Kidney glomerular epithelial cell (primary cell): ENCODE data around the gene HBA2.
"Not testable (repeated sequence)": the region's sequence is repeated elsewhere in the genome, so short reads cannot be mapped to it uniquely, and the experiment has no call there.

Experiments
- DNase-seq: peaks from one replicate; lab custom pipeline; 2025; lab: John Stamatoyannopoulos, UW

HBA2 gene

DNA sequence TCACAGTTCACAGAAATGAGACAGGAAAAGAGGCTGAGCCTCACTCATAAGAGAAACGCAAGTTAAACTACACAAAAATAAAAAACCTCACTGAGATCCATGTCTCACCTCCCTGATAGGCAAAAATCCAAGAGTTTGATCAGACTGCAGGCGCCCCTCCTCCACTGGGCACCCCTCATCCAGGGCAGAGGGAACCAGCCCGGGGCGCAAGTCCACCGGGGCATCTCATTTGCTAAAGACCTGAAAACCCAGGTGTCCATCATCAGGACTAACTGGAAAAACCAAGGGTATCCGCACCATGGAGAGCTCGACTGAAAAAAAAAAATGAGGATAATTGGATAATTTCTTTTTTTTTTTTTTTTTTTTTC, 17.7 kb upstream of the HBA2 start:
- DNase-seq = no peak

DNA sequence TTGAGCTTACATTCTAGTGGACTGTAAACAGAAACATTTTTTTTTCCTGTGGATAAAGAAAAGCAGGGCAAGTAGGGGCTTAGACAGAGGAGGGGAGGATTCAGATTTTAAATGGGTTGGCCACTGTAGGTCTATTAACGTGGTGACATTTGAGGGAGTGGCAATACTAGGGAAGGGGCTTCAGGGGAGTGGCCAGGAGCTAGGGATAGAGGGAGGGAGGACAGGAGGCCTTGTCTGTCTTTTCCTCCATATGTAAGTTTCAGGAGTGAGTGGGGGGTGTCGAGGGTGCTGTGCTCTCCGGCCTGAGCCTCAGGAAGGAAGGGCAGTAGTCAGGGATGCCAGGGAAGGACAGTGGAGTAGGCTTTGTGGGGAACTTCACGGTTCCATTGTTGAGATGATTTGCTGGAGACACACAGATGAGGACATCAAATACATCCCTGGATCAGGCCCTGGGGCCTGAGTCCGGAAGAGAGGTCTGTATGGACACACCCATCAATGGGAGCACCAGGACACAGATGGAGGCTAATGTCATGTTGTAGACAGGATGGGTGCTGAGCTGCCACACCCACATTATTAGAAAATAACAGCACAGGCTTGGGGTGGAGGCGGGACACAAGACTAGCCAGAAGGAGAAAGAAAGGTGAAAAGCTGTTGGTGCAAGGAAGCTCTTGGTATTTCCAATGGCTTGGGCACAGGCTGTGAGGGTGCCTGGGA, 13.4 kb upstream of the HBA2 start:
- DNase-seq = no peak

DNA sequence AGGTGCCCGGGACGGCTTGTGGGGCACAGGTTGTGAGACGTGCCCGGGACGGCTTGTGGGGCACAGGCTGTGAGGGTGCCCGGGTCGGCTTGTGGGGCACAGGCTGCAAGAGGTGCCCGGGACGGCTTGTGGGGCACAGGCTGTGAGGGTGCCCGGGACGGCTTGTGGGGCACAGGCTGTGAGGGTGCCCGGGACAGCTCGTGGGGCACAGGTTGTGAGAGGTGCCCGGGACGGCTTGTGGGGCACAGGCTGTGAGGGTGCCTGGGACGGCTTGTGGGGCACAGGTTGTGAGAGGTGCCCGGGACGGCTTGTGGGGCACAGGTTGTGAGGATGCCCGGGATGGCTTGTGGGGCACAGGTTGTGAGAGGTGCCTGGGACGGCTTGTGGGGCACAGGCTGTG, 12.4 kb upstream of the HBA2 start:
- DNase-seq = not testable (repeated sequence)

DNA sequence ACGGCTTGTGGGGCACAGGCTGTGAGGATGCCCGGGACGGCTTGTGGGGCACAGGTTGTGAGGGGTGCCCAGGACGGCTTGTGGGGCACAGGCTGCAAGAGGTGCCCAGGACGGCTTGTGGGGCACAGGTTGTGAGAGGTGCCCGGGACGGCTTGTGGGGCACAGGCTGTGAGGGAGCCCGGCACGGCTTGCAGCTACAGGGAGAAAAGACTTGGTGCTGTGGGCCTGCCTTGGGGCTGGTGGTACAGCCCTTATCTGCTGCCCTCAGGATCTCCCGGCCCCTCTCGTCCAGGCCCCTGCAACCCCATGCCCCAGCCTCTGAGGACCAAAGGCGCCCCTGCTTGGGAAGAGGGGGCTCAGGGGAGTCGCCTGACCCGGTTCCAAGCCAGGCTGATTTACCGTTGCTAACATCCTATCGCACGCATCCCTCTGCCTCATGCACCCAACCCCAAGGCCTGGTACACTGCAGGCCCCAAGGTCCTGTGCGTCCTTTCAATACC, 11.9 kb upstream of the HBA2 start:
- DNase-seq = no peak

- DNase-seq = no peak
Measured at GRCh38 chr16:162271-162991, 10.2 kb upstream of the HBA2 start.

GRCh38 chr16:163139-163538, 9.5 kb upstream of the HBA2 start:
- not testable (repeated sequence) for DNase-seq

DNA sequence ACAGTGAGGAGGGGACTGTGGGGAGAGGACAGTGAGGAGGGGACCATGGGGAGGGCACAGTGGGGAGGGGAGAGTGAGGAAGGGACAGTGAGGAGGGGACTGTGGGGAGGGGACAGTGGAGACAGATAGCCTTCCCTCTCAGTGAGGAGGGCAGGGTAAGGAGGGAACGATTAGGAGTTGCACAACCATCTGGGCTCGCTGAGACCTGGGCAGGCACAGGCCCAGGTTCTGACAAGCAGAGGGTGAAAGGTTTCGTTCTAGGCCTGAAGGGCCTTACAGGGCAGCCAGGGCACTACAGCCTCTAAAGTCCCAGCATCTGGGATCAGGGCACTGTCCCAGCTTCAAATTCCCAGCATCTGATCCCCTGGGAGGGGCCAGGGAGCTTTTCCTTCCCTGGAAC, 9.0 kb upstream of the HBA2 start:
- not testable (repeated sequence) for DNase-seq

DNA sequence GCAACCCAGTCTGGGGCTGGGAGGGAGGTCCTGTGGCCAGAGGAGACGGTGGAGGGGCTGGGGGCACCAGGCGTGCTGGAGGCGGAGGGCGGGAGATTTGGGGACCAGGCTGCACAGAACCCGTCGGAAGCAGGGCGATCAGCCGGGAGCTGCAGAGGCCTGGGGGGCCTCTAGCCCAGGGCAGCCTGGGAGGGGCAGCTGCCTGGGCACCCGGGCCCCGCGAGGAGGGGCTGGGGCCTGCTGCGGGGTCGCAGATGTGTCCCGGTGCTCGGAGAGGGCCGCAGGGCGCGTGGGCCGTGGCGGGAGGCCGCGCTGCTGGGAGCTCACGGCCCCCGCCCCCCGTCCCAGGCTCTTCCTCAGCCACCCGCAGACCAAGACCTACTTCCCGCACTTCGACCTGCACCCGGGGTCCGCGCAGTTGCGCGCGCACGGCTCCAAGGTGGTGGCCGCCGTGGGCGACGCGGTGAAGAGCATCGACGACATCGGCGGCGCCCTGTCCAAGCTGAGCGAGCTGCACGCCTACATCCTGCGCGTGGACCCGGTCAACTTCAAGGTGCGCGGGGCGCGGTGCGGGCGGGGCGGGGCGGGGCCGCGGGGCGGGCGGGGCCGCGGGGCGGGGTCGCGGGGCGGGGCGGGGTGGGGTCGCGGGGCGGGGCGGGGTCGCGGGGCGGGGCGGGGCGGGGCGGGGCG, 8.4 kb upstream of the HBA2 start:
- not testable (repeated sequence) for DNase-seq

DNA sequence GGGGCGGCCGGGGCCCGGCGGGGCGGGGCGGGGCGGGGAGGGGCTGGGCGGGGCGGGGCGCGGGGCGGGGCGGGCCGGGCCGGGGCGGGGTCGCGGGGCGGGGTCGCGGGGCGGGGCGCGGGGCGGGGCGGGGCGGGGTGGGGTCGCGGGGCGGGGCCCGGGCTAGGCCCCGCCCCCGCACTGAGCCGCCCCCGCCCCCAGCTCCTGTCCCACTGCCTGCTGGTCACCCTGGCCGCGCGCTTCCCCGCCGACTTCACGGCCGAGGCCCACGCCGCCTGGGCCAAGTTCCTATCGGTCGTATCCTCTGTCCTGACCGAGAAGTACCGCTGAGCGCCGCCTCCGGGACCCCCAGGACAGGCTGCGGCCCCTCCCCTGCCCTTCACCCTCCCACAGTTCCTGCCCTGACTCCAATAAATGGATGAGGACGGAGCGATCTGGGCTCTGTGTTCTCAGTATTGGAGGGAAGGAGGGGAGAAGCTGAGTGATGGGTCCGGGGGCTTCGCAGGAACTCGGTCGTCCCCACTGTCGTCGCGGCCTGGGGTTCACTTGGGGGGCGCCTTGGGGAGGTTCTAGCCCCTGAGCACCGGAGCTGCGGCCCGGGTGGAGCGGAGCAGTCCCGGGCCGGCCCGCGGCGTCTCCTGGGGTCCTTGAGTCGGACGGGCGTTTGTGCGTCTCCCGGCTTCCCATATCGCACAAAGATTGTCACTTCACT, 7.7 kb upstream of the HBA2 start:
- DNase-seq = no peak

DNA sequence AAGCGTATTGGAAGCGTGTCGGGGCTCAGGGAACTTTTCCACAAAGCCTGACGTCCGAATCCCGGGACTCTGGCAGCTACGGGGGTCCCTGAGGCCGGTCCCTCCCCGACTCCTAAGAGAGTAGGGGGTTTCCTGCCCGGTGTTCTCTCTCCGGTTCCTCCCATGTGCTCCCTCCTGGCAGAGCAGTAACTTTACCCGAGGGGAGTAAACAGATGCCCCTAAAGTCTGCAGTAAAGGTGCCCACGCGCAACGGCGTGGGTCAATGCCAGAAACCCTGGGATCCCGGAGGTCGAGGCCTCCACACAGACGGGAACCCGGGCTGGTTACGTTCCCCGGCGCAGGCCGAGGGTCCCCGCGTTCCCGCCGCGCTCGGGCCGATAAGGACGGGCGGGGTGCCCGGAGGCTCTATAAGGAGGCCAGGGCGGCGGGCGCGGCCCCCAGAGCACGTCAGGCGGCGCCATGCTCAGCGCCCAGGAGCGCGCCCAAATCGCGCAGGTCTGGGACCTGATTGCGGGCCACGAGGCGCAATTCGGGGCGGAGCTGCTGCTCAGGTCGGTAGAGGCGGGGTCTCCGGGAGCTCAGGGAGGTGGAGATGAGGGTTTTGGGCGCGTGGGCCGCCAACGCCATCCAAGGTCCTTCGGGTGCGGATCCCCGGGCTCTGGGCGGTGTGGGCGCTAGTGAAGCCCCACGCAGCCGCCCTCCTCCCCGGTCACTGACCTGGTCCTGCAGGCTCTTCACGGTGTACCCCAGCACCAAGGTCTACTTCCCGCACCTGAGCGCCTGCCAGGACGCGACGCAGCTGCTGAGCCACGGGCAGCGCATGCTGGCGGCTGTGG, 6.9 kb upstream of the HBA2 start, which contains the start of gene HBM:
Gene HBM, plus strand, starts transcription at position 440 of the 836 bp plus-strand sequence. Its CDS starts 20 bp downstream, at position 460.
- DNase-seq = no peak

GRCh38 chr16:166375-167121, 6.1 kb upstream of the HBA2 start:
- DNase-seq = no peak

GRCh38 chr16:167122-167690, 5.5 kb upstream of the HBA2 start:
- DNase-seq = no peak

DNA sequence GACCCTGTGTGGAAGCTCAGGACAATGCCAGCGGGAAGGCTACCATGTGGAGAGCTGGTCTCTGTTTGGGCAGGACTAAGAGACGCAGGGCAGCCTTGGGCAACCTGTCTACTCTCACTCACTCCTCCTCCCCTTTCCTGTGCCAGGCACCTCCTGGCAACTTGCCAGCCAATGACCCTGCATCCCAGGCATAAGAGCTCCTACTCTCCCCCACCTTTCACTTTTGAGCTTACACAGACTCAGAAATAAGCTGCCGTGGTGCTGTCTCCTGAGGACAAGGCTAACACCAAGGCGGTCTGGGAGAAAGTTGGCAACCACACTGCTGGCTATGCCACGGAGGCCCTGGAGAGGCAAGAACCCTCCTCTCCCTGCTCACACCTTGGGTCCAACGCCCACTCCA, 4.3 kb upstream of the HBA2 start:
- no peak for DNase-seq

DNA sequence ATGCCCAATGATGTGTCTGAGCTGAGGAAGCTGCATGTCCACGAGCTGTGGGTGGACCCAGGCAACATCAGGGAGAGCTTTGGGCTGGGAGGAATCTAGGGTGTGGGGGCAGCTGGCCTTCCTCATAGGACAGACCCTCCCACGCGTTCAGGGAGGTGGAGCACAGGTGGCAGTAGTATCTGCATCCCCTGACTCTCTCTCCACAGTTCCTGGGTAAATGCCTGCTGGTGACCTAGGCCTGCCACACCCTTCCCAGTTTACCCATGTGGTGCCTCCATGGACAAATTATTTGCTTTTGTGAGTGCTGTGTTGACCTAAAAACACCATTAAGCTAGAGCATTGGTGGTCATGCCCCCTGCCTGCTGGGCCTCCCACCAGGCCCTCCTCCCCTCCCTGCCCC, 3.7 kb upstream of the HBA2 start:
- DNase-seq = no peak

- DNase-seq = not testable (repeated sequence)
Measured at GRCh38 chr16:170088-170507, 2.6 kb upstream of the HBA2 start.

DNA sequence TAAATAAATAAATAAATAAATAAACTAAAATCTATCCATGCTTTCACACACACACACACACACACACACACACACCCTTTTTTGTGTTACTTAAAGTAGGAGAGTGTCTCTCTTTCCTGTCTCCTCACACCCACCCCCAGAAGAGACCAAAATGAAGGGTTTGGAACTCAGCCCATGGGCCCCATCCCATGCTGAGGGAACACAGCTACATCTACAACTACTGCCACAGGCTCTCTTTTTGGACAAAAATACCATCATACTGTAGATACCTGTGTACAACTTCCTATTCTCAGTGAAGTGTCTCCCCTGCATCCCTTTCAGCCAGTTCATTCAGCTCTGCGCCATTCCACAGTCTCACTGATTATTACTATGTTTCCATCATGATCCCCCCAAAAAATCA, 1.9 kb upstream of the HBA2 start:
- DNase-seq = no peak

DNA sequence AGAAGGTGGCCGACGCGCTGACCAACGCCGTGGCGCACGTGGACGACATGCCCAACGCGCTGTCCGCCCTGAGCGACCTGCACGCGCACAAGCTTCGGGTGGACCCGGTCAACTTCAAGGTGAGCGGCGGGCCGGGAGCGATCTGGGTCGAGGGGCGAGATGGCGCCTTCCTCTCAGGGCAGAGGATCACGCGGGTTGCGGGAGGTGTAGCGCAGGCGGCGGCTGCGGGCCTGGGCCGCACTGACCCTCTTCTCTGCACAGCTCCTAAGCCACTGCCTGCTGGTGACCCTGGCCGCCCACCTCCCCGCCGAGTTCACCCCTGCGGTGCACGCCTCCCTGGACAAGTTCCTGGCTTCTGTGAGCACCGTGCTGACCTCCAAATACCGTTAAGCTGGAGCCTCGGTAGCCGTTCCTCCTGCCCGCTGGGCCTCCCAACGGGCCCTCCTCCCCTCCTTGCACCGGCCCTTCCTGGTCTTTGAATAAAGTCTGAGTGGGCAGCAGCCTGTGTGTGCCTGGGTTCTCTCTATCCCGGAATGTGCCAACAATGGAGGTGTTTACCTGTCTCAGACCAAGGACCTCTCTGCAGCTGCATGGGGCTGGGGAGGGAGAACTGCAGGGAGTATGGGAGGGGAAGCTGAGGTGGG, 657 bp downstream of the HBA2 start:
- not testable (repeated sequence) for DNase-seq

DNA sequence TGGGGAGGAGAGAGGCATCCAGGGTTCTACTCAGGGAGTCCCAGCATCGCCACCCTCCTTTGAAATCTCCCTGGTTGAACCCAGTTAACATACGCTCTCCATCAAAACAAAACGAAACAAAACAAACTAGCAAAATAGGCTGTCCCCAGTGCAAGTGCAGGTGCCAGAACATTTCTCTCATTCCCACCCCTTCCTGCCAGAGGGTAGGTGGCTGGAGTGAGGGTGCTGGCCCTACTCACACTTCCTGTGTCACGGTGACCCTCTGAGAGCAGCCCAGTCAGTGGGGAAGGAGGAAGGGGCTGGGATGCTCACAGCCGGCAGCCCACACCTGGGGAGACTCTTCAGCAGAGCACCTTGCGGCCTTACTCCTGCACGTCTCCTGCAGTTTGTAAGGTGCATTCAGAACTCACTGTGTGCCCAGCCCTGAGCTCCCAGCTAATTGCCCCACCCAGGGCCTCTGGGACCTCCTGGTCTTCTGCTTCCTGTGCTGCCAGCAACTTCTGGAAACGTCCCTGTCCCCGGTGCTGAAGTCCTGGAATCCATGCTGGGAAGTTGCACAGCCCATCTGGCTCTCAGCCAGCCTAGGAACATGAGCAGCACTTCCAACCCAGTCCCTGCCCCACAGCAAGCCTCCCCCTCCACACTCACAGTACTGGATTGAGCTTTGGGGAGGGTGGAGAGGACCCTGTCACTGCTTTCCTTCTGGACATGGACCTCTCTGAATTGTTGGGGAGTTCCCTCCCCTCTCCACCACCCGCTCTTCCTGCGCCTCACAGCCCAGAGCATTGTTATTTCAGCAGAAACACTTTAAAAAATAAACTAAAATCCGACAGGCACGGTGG, 1.5 kb downstream of the HBA2 start:
- DNase-seq = peak; percentile 7
